Thoracic aorta (tissue), 2 donors: ENCODE results near the gene SETBP1. TPM values are rescaled to one million over a fixed set of nuclear protein-coding genes. Genes with fewer than 3 reads are reported as not detected.

Source experiments
- ATAC-seq: fragments of 150-250 bp; one replicate; pipeline ENCODE4 v1.8.0; 2017; ENCODE audit warnings: low read depth; ENCODE audit not compliant: insufficient number of reproducible peaks, low FRiP score
- DNase-seq: peaks from one replicate; pipeline ENCODE4 v3.0.0-alpha.2; 2020; ENCODE audit warnings: low spot score
- H3K27ac ChIP-seq, 2 donors: fragments of 200-600 bp; sonication (generic); 1 replicate in 1 of 2; 2 replicates in 1 of 2; pipeline ENCODE4 v1.5.1; 2016; ENCODE audit warnings: mild to moderate bottlenecking in 2 of 2, moderate library complexity in 2 of 2
- H3K27me3 ChIP-seq: fragments of 200-600 bp; sonication (generic); replicated peaks from 2 replicates; pipeline ENCODE4 v1.6.0; 2016; ENCODE audit warnings: mild to moderate bottlenecking; ENCODE audit not compliant: insufficient read depth
- H3K36me3 ChIP-seq: fragments of 200-600 bp; sonication (generic); one replicate; pipeline ENCODE4 v1.5.1; 2016
- H3K4me1 ChIP-seq, 2 donors: fragments of 200-600 bp; sonication (generic); 1 replicate in 1 of 2; 2 replicates in 1 of 2; pipeline versions ENCODE4 v1.5.1 to v1.6.0; 2016; ENCODE audit warnings: low read depth in 2 of 2, mild to moderate bottlenecking in 1 of 2; ENCODE audit not compliant: control insufficient read depth in 1 of 2
- H3K4me3 ChIP-seq: fragments of 200-600 bp; sonication (generic); 2 replicates; pipeline ENCODE4 v1.5.1; 2016; ENCODE audit warnings: mild to moderate bottlenecking
- H3K9me3 ChIP-seq: fragments of 200-600 bp; sonication (generic); 2 replicates; pipeline ENCODE4 v1.5.1; 2016
- total RNA-seq, 2 donors: library from RNA; depleted of rRNA; stranded (reverse); fragments of >200 nt; gene quantifications; one replicate each; pipeline versions ENCODE4 v1.1.0 to v1.2.3, GENCODE V29; 2016
- TF ChIP-seq, protein P1 (sequence below): fragments of 200-600 bp; sonication (generic); IDR thresholded peaks from one replicate; pipeline ENCODE4 v1.5.1; 2019; ENCODE audit warnings: antibody characterized with exemption

Gene SETBP1
- total RNA-seq, 2 donors from 2014 or later = 39.3 to 50.2 TPM

DNA sequence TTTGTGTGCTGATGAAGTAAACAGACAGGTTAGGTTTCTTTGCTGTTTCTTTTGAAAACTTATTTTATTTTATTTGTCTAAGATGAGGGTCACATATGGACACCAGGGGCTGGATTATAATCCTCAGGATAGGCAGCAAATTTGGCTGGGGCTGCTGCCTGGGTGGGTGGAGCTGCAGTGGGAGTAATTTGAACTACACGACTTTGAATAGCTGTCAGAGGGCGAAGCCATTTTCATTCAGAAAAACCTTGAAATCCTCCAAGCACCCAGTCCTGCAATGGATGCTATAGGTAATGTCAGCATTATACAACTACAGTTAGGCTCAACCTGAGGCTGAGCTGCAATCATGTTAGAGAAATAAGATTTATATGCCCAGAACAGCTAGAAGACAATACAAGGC lies 16.6 kb downstream of the SETBP1 start:
- Histone ChIP-seq H3K27ac (no peak overlapping the region), H3K36me3 (no peaks in the 10 kb centered on the region), H3K9me3 (no peaks in the 10 kb centered on the region), H3K4me3 (peak overlapping the region; percentile 9), H3K4me1 (peaks cover 41 to 51% of the 10 kb centered on the region in 2 donors), H3K27me3 (no peaks in the 10 kb centered on the region)
- TF ChIP-seq, protein P1, sequence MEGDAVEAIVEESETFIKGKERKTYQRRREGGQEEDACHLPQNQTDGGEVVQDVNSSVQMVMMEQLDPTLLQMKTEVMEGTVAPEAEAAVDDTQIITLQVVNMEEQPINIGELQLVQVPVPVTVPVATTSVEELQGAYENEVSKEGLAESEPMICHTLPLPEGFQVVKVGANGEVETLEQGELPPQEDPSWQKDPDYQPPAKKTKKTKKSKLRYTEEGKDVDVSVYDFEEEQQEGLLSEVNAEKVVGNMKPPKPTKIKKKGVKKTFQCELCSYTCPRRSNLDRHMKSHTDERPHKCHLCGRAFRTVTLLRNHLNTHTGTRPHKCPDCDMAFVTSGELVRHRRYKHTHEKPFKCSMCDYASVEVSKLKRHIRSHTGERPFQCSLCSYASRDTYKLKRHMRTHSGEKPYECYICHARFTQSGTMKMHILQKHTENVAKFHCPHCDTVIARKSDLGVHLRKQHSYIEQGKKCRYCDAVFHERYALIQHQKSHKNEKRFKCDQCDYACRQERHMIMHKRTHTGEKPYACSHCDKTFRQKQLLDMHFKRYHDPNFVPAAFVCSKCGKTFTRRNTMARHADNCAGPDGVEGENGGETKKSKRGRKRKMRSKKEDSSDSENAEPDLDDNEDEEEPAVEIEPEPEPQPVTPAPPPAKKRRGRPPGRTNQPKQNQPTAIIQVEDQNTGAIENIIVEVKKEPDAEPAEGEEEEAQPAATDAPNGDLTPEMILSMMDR = no peak
- ATAC-seq (no peak), DNase-seq (no peak)

DNA sequence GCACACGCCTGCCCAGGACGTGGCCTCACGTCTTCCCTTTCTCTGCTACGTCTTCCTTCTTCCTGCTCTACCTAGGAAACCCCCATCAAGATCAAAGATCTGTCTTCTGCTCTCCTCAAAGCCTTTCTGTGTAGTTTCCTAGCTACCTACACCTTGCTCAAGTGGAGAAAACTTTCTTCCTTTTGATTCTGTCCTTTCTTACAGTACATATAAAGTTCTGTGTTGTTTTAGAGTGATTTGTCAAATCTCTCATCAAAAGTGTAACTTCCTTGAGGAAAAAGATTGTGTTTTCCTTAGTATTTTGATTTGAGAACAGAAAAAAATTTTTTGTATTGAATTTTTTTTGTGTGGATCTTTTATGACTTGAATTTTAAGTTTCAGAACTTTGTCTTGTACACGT lies 17.8 kb downstream of the SETBP1 start:
- Histone ChIP-seq H3K27me3 (no peaks in the 10 kb centered on the region), H3K36me3 (no peaks in the 10 kb centered on the region), H3K27ac (no peak overlapping the region), H3K4me1 (peaks cover 41 to 51% of the 10 kb centered on the region in 2 donors), H3K9me3 (no peaks in the 10 kb centered on the region), H3K4me3 (no peak overlapping the region)
- TF ChIP-seq, protein P1 = no peak
- ATAC-seq (no peak), DNase-seq (no peak)

DNA sequence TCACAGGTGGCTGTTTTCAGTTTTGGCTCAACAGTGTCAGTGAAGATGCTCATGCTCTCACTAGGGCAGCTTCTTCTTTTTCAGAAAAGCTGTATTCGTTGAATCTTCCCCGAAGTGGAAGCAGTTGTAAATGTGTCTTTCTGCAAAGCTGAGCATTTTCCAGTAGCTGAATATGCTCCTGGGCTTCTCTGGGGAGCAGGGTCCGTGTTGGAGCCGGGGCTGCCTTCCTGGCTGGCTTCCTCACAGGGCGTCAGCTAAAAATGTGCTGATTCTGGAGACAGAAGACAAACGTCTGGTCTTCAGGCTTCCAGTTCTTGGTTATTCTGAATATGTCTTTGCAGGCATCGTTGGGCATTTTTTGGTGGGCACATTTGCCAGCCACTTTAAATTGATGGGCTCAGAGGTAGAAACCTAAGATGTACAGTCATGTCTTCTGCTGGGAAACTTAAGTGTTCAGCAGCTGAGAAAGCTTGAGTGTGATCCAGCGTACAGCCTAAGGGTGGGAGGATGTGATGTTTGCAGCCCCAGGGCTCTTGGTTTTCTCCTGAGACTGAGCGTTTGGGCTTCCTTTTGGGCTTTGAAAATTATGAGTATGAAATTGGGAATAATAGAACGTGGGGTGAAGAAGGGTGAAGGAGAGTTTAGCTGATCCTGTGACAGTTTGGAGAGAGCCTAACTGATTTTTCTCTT lies 19.0 kb downstream of the SETBP1 start:
- ATAC-seq (no peak), DNase-seq (no peak)
- peak overlapping the region; percentile 18 for H3K4me3 ChIP-seq
- peaks cover 41 to 50% of the 10 kb centered on the region in 2 donors for H3K4me1 ChIP-seq
- no peaks in the 10 kb centered on the region for H3K9me3 ChIP-seq
- peak overlapping the region in 1 of 2 donors; percentile 50 for H3K27ac ChIP-seq
- no peaks in the 10 kb centered on the region for H3K36me3 ChIP-seq
- H3K27me3 ChIP-seq = no peaks in the 10 kb centered on the region
- TF ChIP-seq, protein P1 = no peak

DNA sequence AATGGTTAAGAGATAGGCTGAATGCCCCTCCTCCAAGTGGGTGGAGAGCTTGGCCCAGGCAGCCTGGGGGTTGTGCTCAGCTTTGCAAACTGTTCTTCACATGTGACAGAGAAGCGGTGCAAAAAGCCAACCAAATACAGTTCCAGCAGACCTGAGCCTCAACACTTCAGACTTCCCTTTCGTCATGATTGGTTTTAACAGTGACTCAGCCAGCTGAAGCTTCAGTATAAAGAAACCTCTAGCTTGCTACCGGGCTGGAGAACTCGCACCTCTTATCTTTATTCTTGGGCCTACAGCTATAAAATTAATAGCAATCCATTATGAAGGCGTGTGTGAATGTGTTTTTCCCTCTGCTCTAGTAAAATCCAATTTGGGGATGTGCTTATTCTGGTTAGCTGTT lies 20.0 kb downstream of the SETBP1 start:
- no peaks in the 10 kb centered on the region for H3K9me3 ChIP-seq
- DNase-seq = no peak
- no peaks in the 10 kb centered on the region for H3K36me3 ChIP-seq
- ATAC-seq = peak; percentile 63
- H3K4me3 ChIP-seq = peak overlapping the region; percentile 30
- H3K4me1 ChIP-seq = peaks cover 32 to 41% of the 10 kb centered on the region in 2 donors
- TF ChIP-seq, protein P1 = no peak
- H3K27me3 ChIP-seq = no peaks in the 10 kb centered on the region
- H3K27ac ChIP-seq = peak overlapping the region; percentile 51 to 63

DNA sequence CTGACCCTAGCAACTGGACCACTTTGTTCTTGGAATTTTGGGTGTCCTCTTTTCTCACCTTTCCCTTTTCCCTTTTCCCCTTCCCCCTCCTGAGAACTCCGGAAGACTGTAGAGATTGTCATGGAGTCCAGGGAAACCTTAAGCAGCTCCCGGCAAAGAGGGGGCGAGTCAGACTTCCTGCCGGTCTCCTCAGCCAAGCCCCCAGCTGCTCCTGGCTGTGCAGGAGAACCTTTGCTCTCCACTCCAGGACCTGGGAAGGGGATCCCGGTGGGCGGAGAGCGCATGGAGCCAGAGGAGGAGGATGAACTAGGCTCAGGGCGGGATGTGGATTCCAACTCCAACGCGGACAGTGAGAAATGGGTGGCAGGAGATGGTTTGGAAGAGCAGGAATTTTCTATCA lies 20.5 kb downstream of the SETBP1 start:
- Histone ChIP-seq H3K4me1 (peaks cover 26 to 35% of the 10 kb centered on the region in 2 donors), H3K4me3 (peak overlapping the region; percentile 30), H3K27me3 (no peaks in the 10 kb centered on the region), H3K9me3 (no peaks in the 10 kb centered on the region), H3K27ac (peak overlapping the region; percentile 51 to 63), H3K36me3 (no peaks in the 10 kb centered on the region)
- ATAC-seq (no peak), DNase-seq (no peak)
- TF ChIP-seq, protein P1 = no peak
